Measurements from ENCODE around the gene GALM. TPM values are rescaled to one million over a fixed set of nuclear protein-coding genes. Genes with fewer than 3 reads are reported as not detected.
A peak's percentile ranks its signal among the peaks of the same experiment; 100 is the strongest.
"Not testable (repeated sequence)": the region's sequence is repeated elsewhere in the genome, so short reads cannot be mapped to it uniquely, and the experiment has no call there.

GALM gene
- total and polyA plus RNA-seq, 9 donors = 9.8 to 38.7 (median 12.3) TPM

DNA sequence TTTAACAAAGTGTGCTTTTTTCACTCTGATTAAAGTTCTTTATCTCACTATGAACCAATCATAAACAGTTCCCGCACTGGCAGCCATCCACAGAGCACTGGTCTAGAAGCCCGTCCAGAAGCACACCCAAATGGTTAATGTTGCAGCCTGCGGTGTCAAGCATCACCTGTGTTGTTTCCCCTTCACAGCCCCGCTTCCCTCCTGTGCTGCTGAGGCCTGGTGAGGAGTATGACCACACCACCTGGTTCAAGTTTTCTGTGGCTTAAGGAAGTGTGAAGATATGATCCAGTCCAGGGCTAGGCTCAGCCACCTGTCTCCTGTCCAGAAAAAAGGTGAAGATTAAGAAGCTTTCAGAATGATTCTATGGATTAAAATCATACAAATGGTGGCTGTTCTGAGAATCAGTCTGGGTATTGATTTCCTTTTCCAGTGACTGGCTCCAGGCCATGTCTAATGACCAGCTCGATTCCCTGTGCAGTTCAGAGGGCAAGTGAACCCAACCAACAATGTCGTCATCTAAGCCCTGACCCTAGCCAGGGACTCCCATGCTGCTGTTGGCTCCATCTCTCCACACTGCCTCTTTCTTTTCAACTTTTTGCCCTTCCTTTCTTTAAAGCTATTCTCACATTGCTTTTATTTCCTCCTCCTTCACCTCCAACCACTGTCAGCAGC lies 67.5 kb downstream of the GALM start:
- TF ChIP-seq EP300 (IDR thresholded peaks at IDR 0.05) = no peak
- TF ChIP-seq, protein P1, sequence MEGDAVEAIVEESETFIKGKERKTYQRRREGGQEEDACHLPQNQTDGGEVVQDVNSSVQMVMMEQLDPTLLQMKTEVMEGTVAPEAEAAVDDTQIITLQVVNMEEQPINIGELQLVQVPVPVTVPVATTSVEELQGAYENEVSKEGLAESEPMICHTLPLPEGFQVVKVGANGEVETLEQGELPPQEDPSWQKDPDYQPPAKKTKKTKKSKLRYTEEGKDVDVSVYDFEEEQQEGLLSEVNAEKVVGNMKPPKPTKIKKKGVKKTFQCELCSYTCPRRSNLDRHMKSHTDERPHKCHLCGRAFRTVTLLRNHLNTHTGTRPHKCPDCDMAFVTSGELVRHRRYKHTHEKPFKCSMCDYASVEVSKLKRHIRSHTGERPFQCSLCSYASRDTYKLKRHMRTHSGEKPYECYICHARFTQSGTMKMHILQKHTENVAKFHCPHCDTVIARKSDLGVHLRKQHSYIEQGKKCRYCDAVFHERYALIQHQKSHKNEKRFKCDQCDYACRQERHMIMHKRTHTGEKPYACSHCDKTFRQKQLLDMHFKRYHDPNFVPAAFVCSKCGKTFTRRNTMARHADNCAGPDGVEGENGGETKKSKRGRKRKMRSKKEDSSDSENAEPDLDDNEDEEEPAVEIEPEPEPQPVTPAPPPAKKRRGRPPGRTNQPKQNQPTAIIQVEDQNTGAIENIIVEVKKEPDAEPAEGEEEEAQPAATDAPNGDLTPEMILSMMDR (IDR thresholded peaks at IDR 0.05) = no peak
- no peak for TF ChIP-seq POLR2A (IDR thresholded peaks at IDR 0.05)
- no peaks in the 10 kb centered on the region for H3K36me3 ChIP-seq
- no peak for DNase-seq
- no peaks in the 10 kb centered on the region for H3K27me3 ChIP-seq
- no peak overlapping the region for H3K27ac ChIP-seq
- intact Hi-C loops (cut with DNase I) = loop anchor here (5.0 to 10.0 kb wide), 4 partner anchors 196 to 419 kb away; no protein-coding TSS in a partner anchor
- no peak overlapping the region for H3K4me3 ChIP-seq
- 82 to 89% (median 83%) methylated on average over 6 of the region's 6 CpGs for WGBS, 3 donors
- no peaks in the 10 kb centered on the region for H3K4me1 ChIP-seq (ENCODE audit: insufficient read depth)
- no peaks in the 10 kb centered on the region for H3K9me3 ChIP-seq

DNA sequence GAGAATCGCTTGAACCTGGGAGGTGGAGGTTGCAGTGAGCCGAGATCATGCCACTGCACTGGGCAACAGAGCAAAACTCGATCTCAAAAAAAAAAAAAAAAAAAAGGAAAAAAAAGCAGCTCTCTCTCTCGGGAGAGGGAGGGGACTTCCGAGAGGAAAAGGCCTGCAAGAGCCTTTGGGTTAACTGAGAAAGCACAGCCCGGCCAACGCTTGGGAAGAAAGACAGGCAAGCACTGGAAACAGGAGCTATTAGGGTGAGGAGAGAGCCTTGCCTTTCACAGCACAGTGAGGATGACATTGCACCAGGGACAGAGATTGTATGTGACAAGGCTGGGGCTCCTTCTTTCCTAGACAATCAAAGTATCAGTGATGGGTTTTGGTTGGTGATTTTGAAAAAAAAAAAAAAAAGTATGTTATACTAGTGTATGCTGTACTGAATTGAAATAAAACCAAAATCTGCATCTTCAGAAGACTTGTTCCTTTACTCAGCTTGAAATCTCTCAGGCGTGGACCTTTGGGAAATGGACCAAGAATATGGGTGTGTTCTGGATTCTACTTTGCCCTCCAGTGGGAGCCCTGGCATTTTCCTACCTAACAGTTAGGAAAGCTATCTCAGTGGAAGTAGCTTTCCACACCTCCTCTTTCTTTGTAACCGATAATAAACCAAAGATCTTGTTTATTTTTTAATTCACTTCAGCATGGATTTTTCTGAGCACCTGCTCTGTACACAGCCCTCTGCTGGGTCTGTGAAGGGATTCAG lies 68.6 kb downstream of the GALM start:
- TF ChIP-seq, protein P1 (IDR thresholded peaks at IDR 0.05) = no peak
- no peak for TF ChIP-seq EP300 (IDR thresholded peaks at IDR 0.05)
- TF ChIP-seq POLR2A (IDR thresholded peaks at IDR 0.05) = no peak
- no peaks in the 10 kb centered on the region for H3K27me3 ChIP-seq
- H3K4me1 ChIP-seq (ENCODE audit: insufficient read depth) = no peaks in the 10 kb centered on the region
- H3K36me3 ChIP-seq = no peaks in the 10 kb centered on the region
- 63 to 74% (median 69%) methylated on average over 9 of the region's 9 CpGs for WGBS, 3 donors
- H3K4me3 ChIP-seq = no peak overlapping the region
- H3K9me3 ChIP-seq = no peaks in the 10 kb centered on the region
- H3K27ac ChIP-seq = no peak overlapping the region
- intact Hi-C loops (cut with DNase I) = loop anchor here (5.0 to 10.0 kb wide), 6 partner anchors 152 to 420 kb away; no protein-coding TSS in a partner anchor
- DNase-seq = no peak

DNA sequence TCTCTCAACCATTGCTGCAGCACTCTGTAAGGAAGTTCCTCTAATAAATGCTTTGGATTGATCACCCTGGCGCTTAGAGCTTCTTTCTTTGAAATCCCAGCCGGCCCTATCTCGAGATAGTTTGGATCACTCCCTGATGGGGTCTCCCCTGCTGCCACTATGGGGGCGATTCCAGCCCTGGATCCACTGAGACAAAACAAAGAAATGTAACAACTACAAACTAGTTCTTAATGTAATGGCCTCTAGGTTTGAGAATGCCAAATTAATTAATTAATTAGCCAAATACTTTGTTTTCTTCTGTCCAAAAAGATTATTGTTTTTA lies 70.0 kb downstream of the GALM start:
- TF ChIP-seq POLR2A (IDR thresholded peaks at IDR 0.05) = no peak
- TF ChIP-seq EP300 (IDR thresholded peaks at IDR 0.05) = no peak
- TF ChIP-seq, protein P1 (IDR thresholded peaks at IDR 0.05) = no peak
- Histone ChIP-seq H3K9me3 (no peaks in the 10 kb centered on the region), H3K27me3 (no peaks in the 10 kb centered on the region), H3K36me3 (no peaks in the 10 kb centered on the region), H3K4me1 (ENCODE audit: insufficient read depth) (no peaks in the 10 kb centered on the region), H3K27ac (no peak overlapping the region), H3K4me3 (no peak overlapping the region)
- 44 to 61% (median 56%) methylated on average over 4 of the region's 4 CpGs for WGBS, 3 donors
- no peak for DNase-seq
- intact Hi-C loops (cut with DNase I) = loop anchor here (5.0 to 10.0 kb wide), 5 partner anchors 154 to 421 kb away; no protein-coding TSS in a partner anchor

DNA sequence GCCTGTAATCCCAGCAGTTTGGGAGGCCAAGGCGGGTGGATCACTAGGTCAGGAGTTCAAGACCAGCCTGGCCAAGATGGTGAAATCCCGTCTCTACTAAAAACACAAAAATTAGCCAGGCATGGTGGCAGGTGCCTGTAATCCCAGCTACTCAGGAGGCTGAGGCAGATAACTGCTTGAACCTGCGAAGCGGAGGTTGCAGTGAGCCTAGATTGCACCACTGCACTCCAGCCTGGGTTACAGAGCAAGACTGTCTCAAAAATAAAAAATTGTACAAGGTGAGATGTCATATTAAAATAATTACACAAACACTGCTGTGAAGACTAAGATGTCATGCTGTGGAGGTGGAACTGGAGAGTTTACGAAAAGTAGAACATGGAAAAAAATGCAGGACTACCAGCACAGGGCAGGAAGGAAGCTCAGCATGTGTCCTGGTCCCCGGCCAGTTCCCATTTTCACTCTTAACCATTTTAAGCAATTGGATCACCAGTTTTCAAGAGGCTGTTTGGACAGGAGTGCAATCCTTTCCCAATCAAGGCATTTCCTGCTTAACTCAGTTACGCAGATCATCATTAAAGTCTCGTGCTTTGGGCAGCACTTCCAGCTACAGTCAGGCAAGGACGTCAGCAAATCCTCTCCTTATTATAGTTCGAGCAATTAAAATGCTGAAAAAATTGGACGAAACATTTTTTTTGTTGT lies 71.2 kb downstream of the GALM start:
- WGBS, 3 donors = 76 to 84% (median 78%) methylated on average over 11 of the region's 11 CpGs
- DNase-seq = peak in 1 of 5 donors; percentile 41
- H3K9me3 ChIP-seq; H3K27ac ChIP-seq; H3K4me3 ChIP-seq; H3K4me1 ChIP-seq (ENCODE audit: insufficient read depth); H3K36me3 ChIP-seq; H3K27me3 ChIP-seq: not testable (repeated sequence)
- intact Hi-C loops (cut with DNase I) = loop anchor here (5.0 to 10.0 kb wide), 5 partner anchors 155 to 422 kb away; no protein-coding TSS in a partner anchor
